Endothelial cell (in vitro differentiated cells): ENCODE measurements around the gene PDZD11. TPM values are rescaled to one million over a fixed set of nuclear protein-coding genes. Genes with fewer than 3 reads are reported as not detected.

Source experiments
- DNase-seq: peaks from one replicate; pipeline ENCODE4 v3.0.0; 2021; ENCODE audit warnings: low spot score
- H3K27ac Mint-ChIP-seq: one replicate; pipeline ENCODE4 v1.8.0; 2021; ENCODE audit warnings: mixed read lengths, inconsistent platforms; ENCODE audit not compliant: unreplicated experiment
- H3K27me3 Mint-ChIP-seq: one replicate; pipeline ENCODE4 v1.8.0; 2021; ENCODE audit warnings: mild to moderate bottlenecking, moderate library complexity, mixed read lengths, inconsistent platforms; ENCODE audit not compliant: unreplicated experiment
- H3K36me3 Mint-ChIP-seq: one replicate; pipeline ENCODE4 v1.8.0; 2021; ENCODE audit warnings: mild to moderate bottlenecking, low read depth, mixed read lengths, inconsistent platforms; ENCODE audit not compliant: unreplicated experiment
- H3K4me1 Mint-ChIP-seq: one replicate; pipeline ENCODE4 v1.8.0; 2021; ENCODE audit warnings: mild to moderate bottlenecking, mixed read lengths, inconsistent platforms; ENCODE audit not compliant: unreplicated experiment
- H3K4me3 Mint-ChIP-seq: one replicate; pipeline ENCODE4 v1.8.0; 2021; ENCODE audit warnings: mild to moderate bottlenecking, mixed read lengths, inconsistent platforms; ENCODE audit not compliant: unreplicated experiment
- H3K9me3 Mint-ChIP-seq: one replicate; pipeline ENCODE4 v1.8.0; 2021; ENCODE audit warnings: mixed read lengths, inconsistent platforms; ENCODE audit not compliant: unreplicated experiment
- total RNA-seq: library from RNA; stranded (reverse); fragmentation: NEBNext Ultra II Directional; extraction: Animal tissue kit (Norgen Biotek cat#: 25700); gene quantifications from one replicate; pipeline ENCODE4 v1.2.1, GENCODE V29; 2021; ENCODE audit not compliant: unreplicated experiment
- TF ChIP-seq, protein P1 (sequence below): fragments of 200-600 bp; sonication (generic); IDR thresholded peaks from one replicate; pipeline ENCODE4 v1.5.0; 2021; ENCODE audit warnings: antibody characterized with exemption; ENCODE audit not compliant: unreplicated experiment

Gene PDZD11
- total RNA-seq, 1 donor from 2014 or later: 54.3 TPM

DNA sequence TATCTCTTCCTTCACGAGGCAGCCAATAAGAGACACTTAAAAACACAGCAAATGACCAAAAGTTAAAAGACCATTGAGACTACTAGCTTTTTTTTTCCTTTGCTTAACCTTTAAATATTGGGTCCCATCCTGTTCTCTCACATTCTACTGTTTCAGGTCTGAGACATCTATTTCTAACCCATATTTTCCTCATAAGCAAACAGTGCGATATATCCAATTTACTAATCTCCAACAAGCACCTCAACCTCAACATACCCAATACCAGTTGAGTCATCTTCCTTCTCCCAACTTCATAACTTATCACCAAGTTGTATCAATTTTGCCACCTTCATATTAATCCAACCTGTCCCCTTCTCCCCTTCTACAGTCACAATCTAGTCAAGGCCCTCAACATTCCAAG lies 48.2 kb downstream of the PDZD11 start:
- Mint-ChIP-seq H3K36me3 (no peaks in the 10 kb centered on the region), H3K27ac (no peak overlapping the region), H3K27me3 (no peaks in the 10 kb centered on the region), H3K4me3 (no peak overlapping the region), H3K9me3 (no peaks in the 10 kb centered on the region), H3K4me1 (peaks cover 3% of the 10 kb centered on the region)
- DNase-seq: no peak
- TF ChIP-seq, protein P1, sequence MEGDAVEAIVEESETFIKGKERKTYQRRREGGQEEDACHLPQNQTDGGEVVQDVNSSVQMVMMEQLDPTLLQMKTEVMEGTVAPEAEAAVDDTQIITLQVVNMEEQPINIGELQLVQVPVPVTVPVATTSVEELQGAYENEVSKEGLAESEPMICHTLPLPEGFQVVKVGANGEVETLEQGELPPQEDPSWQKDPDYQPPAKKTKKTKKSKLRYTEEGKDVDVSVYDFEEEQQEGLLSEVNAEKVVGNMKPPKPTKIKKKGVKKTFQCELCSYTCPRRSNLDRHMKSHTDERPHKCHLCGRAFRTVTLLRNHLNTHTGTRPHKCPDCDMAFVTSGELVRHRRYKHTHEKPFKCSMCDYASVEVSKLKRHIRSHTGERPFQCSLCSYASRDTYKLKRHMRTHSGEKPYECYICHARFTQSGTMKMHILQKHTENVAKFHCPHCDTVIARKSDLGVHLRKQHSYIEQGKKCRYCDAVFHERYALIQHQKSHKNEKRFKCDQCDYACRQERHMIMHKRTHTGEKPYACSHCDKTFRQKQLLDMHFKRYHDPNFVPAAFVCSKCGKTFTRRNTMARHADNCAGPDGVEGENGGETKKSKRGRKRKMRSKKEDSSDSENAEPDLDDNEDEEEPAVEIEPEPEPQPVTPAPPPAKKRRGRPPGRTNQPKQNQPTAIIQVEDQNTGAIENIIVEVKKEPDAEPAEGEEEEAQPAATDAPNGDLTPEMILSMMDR: no peak

DNA sequence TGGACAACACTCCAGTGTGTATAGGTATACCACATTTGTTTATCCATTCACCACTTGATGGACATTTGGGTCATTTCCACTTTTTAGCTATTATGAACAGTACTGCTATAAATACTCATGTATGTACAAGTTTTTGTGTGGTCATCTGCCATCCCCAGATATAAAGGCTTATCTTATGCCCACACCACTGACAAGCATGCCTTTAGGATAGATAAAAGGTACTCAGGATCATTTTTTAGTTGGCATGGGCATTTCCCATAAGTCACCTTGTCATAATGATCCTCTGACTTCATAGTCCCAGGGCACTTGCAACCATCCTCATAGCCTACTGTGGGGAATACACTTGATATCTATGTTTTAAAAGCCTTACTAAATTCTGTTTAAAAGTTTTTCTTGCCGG lies 49.0 kb downstream of the PDZD11 start:
- no peaks in the 10 kb centered on the region for H3K9me3 Mint-ChIP-seq
- no peaks in the 10 kb centered on the region for H3K27me3 Mint-ChIP-seq
- peaks cover 3% of the 10 kb centered on the region for H3K4me1 Mint-ChIP-seq
- H3K36me3 Mint-ChIP-seq: no peaks in the 10 kb centered on the region
- no peak overlapping the region for H3K4me3 Mint-ChIP-seq
- no peak overlapping the region for H3K27ac Mint-ChIP-seq
- DNase-seq: no peak
- TF ChIP-seq, protein P1: no peak

Other genes with a start within 250 kb of the PDZD11 start
- gene AWAT2, start 240.0 kb downstream of the PDZD11 start, total RNA-seq: not detected
- not detected for gene OTUD6A, start 227.5 kb downstream of the PDZD11 start, total RNA-seq
- 69.1 TPM for gene IGBP1, start 156.5 kb downstream of the PDZD11 start, total RNA-seq
- not detected for gene DGAT2L6, start 112.4 kb downstream of the PDZD11 start, total RNA-seq
- not detected for gene AWAT1, start 55.3 kb downstream of the PDZD11 start, total RNA-seq
- 0.38 TPM for gene P2RY4, start 29.7 kb downstream of the PDZD11 start, total RNA-seq
- not detected for gene ARR3, start 21.6 kb downstream of the PDZD11 start, total RNA-seq
- not detected for gene RAB41, start 7.8 kb downstream of the PDZD11 start, total RNA-seq
- gene KIF4A, start 177 bp upstream of the PDZD11 start, total RNA-seq: 7.6 TPM
- 0.13 TPM for gene GDPD2, start 133.4 kb upstream of the PDZD11 start, total RNA-seq
- 10.3 TPM for gene DLG3, start 154.9 kb upstream of the PDZD11 start, total RNA-seq